ENCODE measurements around the gene ATG4A.

GRCh38 chrX:108198420-108198819 lies 106.8 kb downstream of the ATG4A start:
- TF ChIP-seq, protein P1, sequence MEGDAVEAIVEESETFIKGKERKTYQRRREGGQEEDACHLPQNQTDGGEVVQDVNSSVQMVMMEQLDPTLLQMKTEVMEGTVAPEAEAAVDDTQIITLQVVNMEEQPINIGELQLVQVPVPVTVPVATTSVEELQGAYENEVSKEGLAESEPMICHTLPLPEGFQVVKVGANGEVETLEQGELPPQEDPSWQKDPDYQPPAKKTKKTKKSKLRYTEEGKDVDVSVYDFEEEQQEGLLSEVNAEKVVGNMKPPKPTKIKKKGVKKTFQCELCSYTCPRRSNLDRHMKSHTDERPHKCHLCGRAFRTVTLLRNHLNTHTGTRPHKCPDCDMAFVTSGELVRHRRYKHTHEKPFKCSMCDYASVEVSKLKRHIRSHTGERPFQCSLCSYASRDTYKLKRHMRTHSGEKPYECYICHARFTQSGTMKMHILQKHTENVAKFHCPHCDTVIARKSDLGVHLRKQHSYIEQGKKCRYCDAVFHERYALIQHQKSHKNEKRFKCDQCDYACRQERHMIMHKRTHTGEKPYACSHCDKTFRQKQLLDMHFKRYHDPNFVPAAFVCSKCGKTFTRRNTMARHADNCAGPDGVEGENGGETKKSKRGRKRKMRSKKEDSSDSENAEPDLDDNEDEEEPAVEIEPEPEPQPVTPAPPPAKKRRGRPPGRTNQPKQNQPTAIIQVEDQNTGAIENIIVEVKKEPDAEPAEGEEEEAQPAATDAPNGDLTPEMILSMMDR (IDR thresholded peaks at IDR 0.05): no peak
- no peak for TF ChIP-seq POLR2A (IDR thresholded peaks at IDR 0.05)

Measured in tibial nerve (tissue), 3 donors.